HG03064 (cell line): ENCODE results near the gene RNF13.
"Not testable (repeated sequence)": the region's sequence is repeated elsewhere in the genome, so short reads cannot be mapped to it uniquely, and the experiment has no call there.

Source experiments
- ATAC-seq: cut with Tn5 transposase; IDR thresholded peaks from one replicate; pipeline ENCODE4 v1.9.1; 2021; ENCODE audit warnings: low read depth; ENCODE audit not compliant: unreplicated experiment

The RNF13 gene

DNA sequence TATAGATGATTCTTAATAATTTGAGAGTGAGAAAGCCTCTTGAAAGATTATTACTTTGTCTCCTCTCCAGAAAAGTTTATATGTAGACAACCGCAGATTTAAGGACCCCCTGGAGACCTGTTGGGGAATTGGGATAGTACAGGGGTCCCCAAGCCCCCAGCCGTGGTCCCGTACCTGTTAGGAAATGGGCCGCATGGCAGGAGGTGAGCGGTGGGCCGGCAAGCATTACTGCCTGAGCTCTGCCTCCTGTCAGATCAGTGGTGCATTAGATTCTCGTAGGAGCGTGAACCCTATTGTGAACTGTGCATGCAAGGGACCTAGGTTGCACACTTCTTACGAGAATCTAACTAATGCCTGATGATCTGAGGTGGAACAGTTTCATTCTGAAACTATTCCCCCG is 79.4 kb downstream of the RNF13 start:
- ATAC-seq = no peak

DNA sequence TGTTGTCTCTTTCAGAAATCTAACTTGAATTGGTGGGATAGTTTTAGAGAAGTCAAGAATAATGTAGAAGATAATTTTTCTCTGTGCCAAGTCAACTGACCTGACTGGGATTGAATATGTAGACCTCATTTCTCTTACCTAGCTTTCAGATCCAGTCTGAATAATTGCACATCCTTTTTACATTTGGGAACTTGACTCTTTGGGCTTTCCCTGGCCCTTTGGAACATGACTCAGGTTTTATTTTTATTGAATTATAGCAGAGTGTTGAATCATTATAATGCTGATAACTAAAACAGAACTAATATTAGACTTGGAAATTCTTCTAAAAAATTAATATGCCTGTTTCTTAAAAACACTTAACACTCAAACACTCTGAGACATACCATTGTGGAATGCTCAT is 81.2 kb downstream of the RNF13 start:
- no peak for ATAC-seq

GRCh38 chr3:149895339-149895738 is 82.3 kb downstream of the RNF13 start:
- no peak for ATAC-seq

- no peak for ATAC-seq
These were observed 82.8 kb downstream of the RNF13 start for GRCh38 chr3:149895769-149896168.

- no peak for ATAC-seq
These were observed 85.8 kb downstream of the RNF13 start for GRCh38 chr3:149898771-149899170.

GRCh38 chr3:149900322-149900721 is 87.3 kb downstream of the RNF13 start:
- no peak for ATAC-seq

- no peak for ATAC-seq
These were observed 88.8 kb downstream of the RNF13 start for GRCh38 chr3:149901770-149902169.

GRCh38 chr3:149902498-149903139 is 89.6 kb downstream of the RNF13 start:
- no peak for ATAC-seq

GRCh38 chr3:149906036-149906435 is 93.0 kb downstream of the RNF13 start:
- ATAC-seq = no peak

GRCh38 chr3:149908424-149908957 is 95.5 kb downstream of the RNF13 start:
- no peak for ATAC-seq

DNA sequence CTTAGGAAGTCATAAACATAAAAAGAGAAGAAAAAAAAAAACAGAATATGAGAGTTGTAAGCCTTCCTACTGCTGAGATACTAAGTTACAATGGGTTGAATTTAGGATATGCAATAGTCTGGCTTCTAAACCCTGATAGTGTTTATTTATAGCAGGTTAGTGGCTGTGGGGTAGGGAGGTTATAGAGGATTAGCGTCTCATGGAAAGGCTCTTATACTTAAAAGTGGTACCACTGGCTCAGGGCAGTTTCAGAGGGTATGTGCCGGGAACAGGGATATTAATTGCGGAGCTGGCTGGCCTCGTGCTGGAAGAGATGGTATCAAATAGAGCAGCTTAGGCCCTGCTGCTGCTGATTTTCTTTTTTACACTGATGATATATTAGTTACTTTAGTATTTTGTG is 96.9 kb downstream of the RNF13 start:
- no peak for ATAC-seq

- ATAC-seq = no peak
These were observed 104.2 kb downstream of the RNF13 start for GRCh38 chr3:149917124-149917667.

GRCh38 chr3:149919509-149919908 is 106.5 kb downstream of the RNF13 start:
- ATAC-seq = no peak

GRCh38 chr3:149920119-149920518 is 107.1 kb downstream of the RNF13 start:
- no peak for ATAC-seq

GRCh38 chr3:149933008-149933407 is 120.0 kb downstream of the RNF13 start:
- no peak for ATAC-seq

GRCh38 chr3:149933858-149934257 is 120.8 kb downstream of the RNF13 start:
- no peak for ATAC-seq

- ATAC-seq = no peak
These were observed 121.5 kb downstream of the RNF13 start for GRCh38 chr3:149934524-149934923.

DNA sequence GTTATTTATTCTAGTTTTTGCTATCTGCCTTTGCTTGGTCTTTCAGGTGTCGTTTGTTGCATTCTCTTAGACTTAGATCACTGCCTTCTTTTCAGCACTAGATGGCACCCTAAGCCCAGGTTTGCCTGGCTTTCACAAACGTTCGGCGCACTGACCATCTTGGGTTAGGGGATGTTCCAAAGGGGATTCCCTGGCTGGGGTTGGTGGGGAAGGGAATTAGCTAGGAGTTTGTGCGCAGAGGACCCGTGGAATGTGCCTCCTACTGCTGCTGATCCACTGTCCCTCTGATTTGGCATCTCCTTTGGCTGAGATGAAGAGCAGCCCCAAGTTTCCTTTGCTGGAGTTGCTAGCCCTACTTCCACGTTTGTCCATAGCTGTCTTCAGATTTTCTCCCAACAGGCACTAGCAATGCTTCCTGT is 123.8 kb downstream of the RNF13 start:
- no peak for ATAC-seq

DNA sequence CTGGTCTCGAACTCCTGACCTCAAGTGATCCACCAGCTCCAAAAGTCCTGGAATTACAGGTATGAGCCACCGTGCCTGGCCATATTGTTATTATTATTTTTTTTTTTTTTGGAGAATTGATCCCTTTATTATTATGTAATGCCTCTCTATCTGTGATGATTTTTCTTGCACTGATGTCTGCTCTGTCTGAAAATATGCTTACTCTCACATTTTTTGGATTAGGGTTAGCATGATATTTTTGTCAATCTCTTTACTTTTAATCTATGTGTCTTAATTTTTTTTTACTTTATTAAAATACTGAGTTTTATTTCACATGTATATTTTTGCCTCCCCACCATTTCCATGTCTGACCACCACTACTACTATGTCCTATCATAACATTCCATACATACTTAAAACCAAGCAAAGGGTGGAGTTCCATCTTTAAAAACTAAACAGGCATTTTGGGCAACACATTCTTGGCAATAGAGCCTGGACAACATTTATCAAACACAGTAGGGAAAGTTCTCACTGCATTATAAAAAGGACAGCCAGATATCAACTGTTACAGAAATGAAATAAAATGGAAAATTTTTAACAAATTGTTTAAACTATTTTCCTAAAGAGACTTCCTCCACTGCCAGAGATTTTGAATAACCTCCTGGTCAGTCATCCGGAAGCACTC is 125.5 kb downstream of the RNF13 start:
- ATAC-seq = not testable (repeated sequence)

GRCh38 chr3:149941186-149941585 is 128.2 kb downstream of the RNF13 start:
- ATAC-seq = no peak

GRCh38 chr3:149941946-149942345 is 128.9 kb downstream of the RNF13 start:
- no peak for ATAC-seq

DNA sequence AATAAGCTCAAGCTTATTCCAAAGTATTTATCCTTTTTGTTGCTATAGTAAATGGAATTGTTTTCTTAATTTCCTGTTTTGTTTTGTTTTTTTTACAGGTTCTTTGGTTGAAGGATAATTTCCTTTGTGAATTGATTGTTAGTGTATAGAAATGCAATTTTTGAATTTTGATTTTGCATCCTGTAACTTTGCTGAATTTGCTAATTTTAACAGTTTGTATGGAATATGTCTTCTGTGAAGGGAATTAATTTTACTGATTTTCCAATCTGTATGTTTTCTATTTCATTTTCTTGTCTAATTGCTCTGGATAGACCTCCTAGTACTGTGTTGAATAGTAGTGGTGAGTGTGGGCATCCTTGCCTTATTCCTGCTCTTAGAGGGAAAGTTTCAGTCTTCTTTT is 129.4 kb downstream of the RNF13 start:
- ATAC-seq = no peak
